Cerebellar cortex (tissue), 1 donor: ENCODE measurements around the gene GLIPR1L2.

Experiments used
- DNase-seq: peaks from one replicate; pipeline ENCODE4 v3.0.0-alpha.2; 2015; ENCODE audit warnings: low spot score

The GLIPR1L2 gene

DNA sequence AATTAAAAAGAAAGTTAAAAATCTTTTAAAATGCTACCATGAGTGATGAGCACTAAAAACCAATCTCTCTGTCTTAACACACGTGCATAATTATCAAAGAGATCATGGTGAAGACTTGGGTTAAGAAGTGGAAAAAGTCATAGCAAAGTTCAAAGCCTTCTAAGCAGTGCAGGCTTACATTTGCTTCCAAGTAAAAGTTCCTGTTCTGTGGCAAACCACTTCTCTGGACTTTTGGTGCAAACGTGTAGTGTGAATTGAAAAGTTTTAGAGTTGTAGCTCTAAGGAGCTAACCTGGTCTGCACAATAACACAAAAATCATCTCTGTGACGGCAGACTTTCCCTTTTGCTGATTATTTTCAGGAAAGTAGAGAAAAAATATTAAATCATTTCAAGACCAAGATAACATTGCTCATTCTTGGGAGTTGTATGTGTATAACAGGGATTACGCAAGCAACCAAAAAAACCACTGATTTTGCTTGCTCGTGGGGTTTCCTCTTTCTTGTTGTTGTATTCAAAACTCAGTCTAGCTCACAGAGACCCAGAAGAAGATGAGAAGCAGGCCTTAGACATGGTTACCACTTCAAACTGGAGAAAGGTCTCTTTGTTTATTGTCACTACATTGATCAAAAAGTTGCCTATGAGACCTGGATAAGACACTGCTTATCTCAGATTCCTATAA lies 87.4 kb downstream of the GLIPR1L2 start:
- no peak for DNase-seq

GRCh38 chr12:75479963-75480461 lies 89.1 kb downstream of the GLIPR1L2 start:
- DNase-seq = no peak

- DNase-seq = peak; percentile 51
Observed at GRCh38 chr12:75480469-75480949, 89.6 kb downstream of the GLIPR1L2 start, which contains the start of gene GLIPR1. Gene GLIPR1 (plus strand): TSS chr12:75480755. CDS start chr12:75480881, 126 bp downstream.

- no peak for DNase-seq
Observed at GRCh38 chr12:75481013-75481705, 90.3 kb downstream of the GLIPR1L2 start.

- DNase-seq = no peak
Observed at GRCh38 chr12:75481774-75482173, 90.9 kb downstream of the GLIPR1L2 start.
